HepG2 (cell line): Measurements from ENCODE around the gene CISTR.

Experiments
- ARNT ChIP-seq: fragments of 450-650 bp; IDR thresholded peaks from 2 replicates; pipeline ENCODE4 v1.6.1; 2017
- ASH2L ChIP-seq: fragments of 300-600, 200-600 bp; sonication (generic); IDR thresholded peaks from 2 replicates; pipeline ENCODE4 v1.7.0; 2017; ENCODE audit warnings: low read depth, mild to moderate bottlenecking, moderate library complexity, mixed read lengths, low read length; ENCODE audit not compliant: insufficient read length
- EZH2 ChIP-seq: conservative IDR thresholded peaks from 2 replicates; pipeline ENCODE4 v1.6.1; 2012; ENCODE audit warnings: mild to moderate bottlenecking, low read depth, low read length, moderate library complexity
- GABPB1 ChIP-seq: IDR thresholded peaks from 2 replicates; pipeline ENCODE4 v1.6.1; 2016; ENCODE audit warnings: mild to moderate bottlenecking, missing genetic modification reagents, moderate library complexity, missing compliant biosample characterization
- GTF2F1 ChIP-seq: fragments of 150-350 bp; IDR thresholded peaks from 2 replicates; pipeline ENCODE4 v1.6.1; 2014; ENCODE audit warnings: low read length
- HOMEZ ChIP-seq: IDR thresholded peaks from 2 replicates; pipeline ENCODE4 v1.6.1; 2016; ENCODE audit warnings: low read depth
- NCOA1 ChIP-seq: sonication (generic); formaldehyde crosslinking; IDR thresholded peaks from 2 replicates; pipeline ENCODE4 v1.9.0; 2021; ENCODE audit warnings: missing genetic modification reagents
- NR1H2 ChIP-seq: sonication (generic); formaldehyde crosslinking; IDR thresholded peaks from 2 replicates; pipeline ENCODE4 v1.8.1; 2022; ENCODE audit warnings: low read depth, missing genetic modification reagents, borderline replicate concordance
- POLR2AphosphoS5 ChIP-seq: IDR thresholded peaks from 2 replicates; pipeline ENCODE4 v1.6.1; 2012; ENCODE audit warnings: low read depth, low read length
- RAD21 ChIP-seq: fragments of 450-650 bp; formaldehyde crosslinking; IDR thresholded peaks from 2 replicates; pipeline ENCODE4 v1.5.0; 2020; ENCODE audit warnings: mild to moderate bottlenecking
- SP1 ChIP-seq, 2 experiments: fragments of 450-650 bp in 1 of 2; sonication (generic) in 1 of 2; formaldehyde crosslinking in 1 of 2; IDR thresholded peaks; 2 replicates each; pipeline versions ENCODE4 v1.4.0 to v1.6.1; 2016 to 2020; ENCODE audit warnings: missing genetic modification reagents in 1 of 2
- SRSF4 ChIP-seq: fragments of 200-400 bp; formaldehyde crosslinking; IDR thresholded peaks from one replicate; pipeline ENCODE4 v1.6.1; 2018; ENCODE audit warnings: mild to moderate bottlenecking, low read depth, low read length, moderate library complexity; ENCODE audit not compliant: poor library complexity, severe bottlenecking
- ZKSCAN5 ChIP-seq: sonication (generic); formaldehyde crosslinking; IDR thresholded peaks from 2 replicates; pipeline ENCODE4 v1.5.1; 2020; ENCODE audit warnings: mild to moderate bottlenecking, missing genetic modification reagents
- TF ChIP-seq, protein P1 (sequence below): sonication (generic); formaldehyde crosslinking; IDR thresholded peaks from 2 replicates; pipeline ENCODE4 v1.4.0; 2020; ENCODE audit warnings: missing genetic modification reagents

GRCh38 chr12:53725824-53726223 lies 26.0 kb downstream of the CISTR start:
- TF ChIP-seq ZKSCAN5 (no peak), ASH2L (no peak), HOMEZ (no peak), SRSF4 (no peak), GABPB1 (CRISPR knock-in tag) (no peak), EZH2 (no peak), POLR2AphosphoS5 (no peak), RAD21 (no peak), GTF2F1 (no peak), SP1 (IDR thresholded peaks at IDR 0.05) (no peak), SP1 (CRISPR knock-in tag; IDR thresholded peaks at IDR 0.05) (no peak), ARNT (no peak), NCOA1 (CRISPR knock-in tag) (no peak), NR1H2 (CRISPR knock-in tag) (no peak)
- TF ChIP-seq, protein P1, sequence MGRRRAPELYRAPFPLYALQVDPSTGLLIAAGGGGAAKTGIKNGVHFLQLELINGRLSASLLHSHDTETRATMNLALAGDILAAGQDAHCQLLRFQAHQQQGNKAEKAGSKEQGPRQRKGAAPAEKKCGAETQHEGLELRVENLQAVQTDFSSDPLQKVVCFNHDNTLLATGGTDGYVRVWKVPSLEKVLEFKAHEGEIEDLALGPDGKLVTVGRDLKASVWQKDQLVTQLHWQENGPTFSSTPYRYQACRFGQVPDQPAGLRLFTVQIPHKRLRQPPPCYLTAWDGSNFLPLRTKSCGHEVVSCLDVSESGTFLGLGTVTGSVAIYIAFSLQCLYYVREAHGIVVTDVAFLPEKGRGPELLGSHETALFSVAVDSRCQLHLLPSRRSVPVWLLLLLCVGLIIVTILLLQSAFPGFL (CRISPR knock-in tag) = no peak
